H54 (cell line): Measurements from ENCODE around the gene CCDC33.
"Not testable (repeated sequence)": the region's sequence is repeated elsewhere in the genome, so short reads cannot be mapped to it uniquely, and the experiment has no call there.

ENCODE experiments used
- DNase-seq: peaks from one replicate; pipeline ENCODE4 v3.0.0; 2011; ENCODE audit warnings: low spot score, mixed read lengths; ENCODE audit not compliant: insufficient read length
- FAIRE-seq: peaks from 3 replicates; lab custom pipeline; 2011; peaks lifted over from hg19 to GRCh38; lab: Jason Lieb, UNC
- POLR2A ChIP-seq: IDR thresholded peaks from 2 replicates; pipeline ENCODE4 v1.6.1; 2011; ENCODE audit warnings: low read depth, mild to moderate bottlenecking, low read length

Gene CCDC33

GRCh38 chr15:74349241-74349778 lies 113.2 kb downstream of the CCDC33 start:
- FAIRE-seq (no peak), DNase-seq (no peak)
- TF ChIP-seq POLR2A = no peak

- DNase-seq (no peak), FAIRE-seq (no peak)
- TF ChIP-seq POLR2A = no peak
Measured at GRCh38 chr15:74350295-74351275, 114.5 kb downstream of the CCDC33 start.

- FAIRE-seq = no peak
- DNase-seq = no peak
Measured at GRCh38 chr15:74351670-74352069, 115.5 kb downstream of the CCDC33 start.

GRCh38 chr15:74352393-74352910 lies 116.3 kb downstream of the CCDC33 start:
- FAIRE-seq (no peak), DNase-seq (no peak)
- TF ChIP-seq POLR2A = no peak

More at GRCh38 chr15:74351670-74352069, 115.5 kb downstream of the CCDC33 start:
- no peak for TF ChIP-seq POLR2A

GRCh38 chr15:74353992-74354391 lies 117.9 kb downstream of the CCDC33 start:
- DNase-seq, FAIRE-seq: not testable (repeated sequence)

GRCh38 chr15:74356050-74356449 lies 119.9 kb downstream of the CCDC33 start:
- FAIRE-seq, DNase-seq: not testable (repeated sequence)

GRCh38 chr15:74357514-74357913 lies 121.4 kb downstream of the CCDC33 start:
- DNase-seq, FAIRE-seq: not testable (repeated sequence)

- FAIRE-seq, DNase-seq: not testable (repeated sequence)
Measured at GRCh38 chr15:74359376-74359775, 123.2 kb downstream of the CCDC33 start.

GRCh38 chr15:74360855-74361254 lies 124.7 kb downstream of the CCDC33 start:
- not testable (repeated sequence) for FAIRE-seq, DNase-seq

GRCh38 chr15:74362482-74362881 lies 126.4 kb downstream of the CCDC33 start:
- DNase-seq (no peak), FAIRE-seq (no peak)
- no peak for TF ChIP-seq POLR2A

- FAIRE-seq (no peak), DNase-seq (no peak)
- no peak for TF ChIP-seq POLR2A
Measured at GRCh38 chr15:74364936-74365597, 128.9 kb downstream of the CCDC33 start.

GRCh38 chr15:74365598-74366445 lies 129.7 kb downstream of the CCDC33 start:
- no peak for FAIRE-seq
- no peak for DNase-seq

GRCh38 chr15:74367296-74367854 lies 131.2 kb downstream of the CCDC33 start, which contains the start of gene CYP11A1:
TSS of gene CYP11A1 (minus strand) at chr15:74367646. CDS start at chr15:74367585, 61 bp downstream.
- TF ChIP-seq POLR2A = no peak
- no peak for DNase-seq
- no peak for FAIRE-seq

More at GRCh38 chr15:74365598-74366445, 129.7 kb downstream of the CCDC33 start:
- no peak for TF ChIP-seq POLR2A
